Suprapubic skin (tissue), 4 donors: Measurements from ENCODE around the gene GBF1. TPM values are rescaled to one million over a fixed set of nuclear protein-coding genes. Genes with fewer than 3 reads are reported as not detected.

Experiments
- DNase-seq, 2 donors: peaks; one replicate each; pipeline ENCODE4 v3.0.0-alpha.2; 2019; ENCODE audit warnings: low spot score in 2 of 2
- H3K27ac ChIP-seq: fragments of 200-600 bp; sonication (generic); one replicate; pipeline ENCODE4 v1.5.1; 2019
- H3K27me3 ChIP-seq: fragments of 200-600 bp; sonication (generic); one replicate; pipeline ENCODE4 v1.5.1; 2019
- H3K36me3 ChIP-seq: fragments of 200-600 bp; sonication (generic); one replicate; pipeline ENCODE4 v1.5.1; 2019
- H3K4me1 ChIP-seq: fragments of 200-600 bp; sonication (generic); one replicate; pipeline ENCODE4 v1.5.1; 2019
- H3K4me3 ChIP-seq: fragments of 200-600 bp; sonication (generic); one replicate; pipeline ENCODE4 v1.5.1; 2019; ENCODE audit warnings: mild to moderate bottlenecking
- H3K9me3 ChIP-seq: fragments of 200-600 bp; sonication (generic); one replicate; pipeline ENCODE4 v1.5.1; 2019
- CTCF ChIP-seq, 2 donors: fragments of 200-600 bp in 1 of 2; fragments of 450-650 bp in 1 of 2; sonication (generic) in 1 of 2; IDR thresholded peaks; one replicate each; pipeline ENCODE4 v1.5.1; 2016 to 2019; ENCODE audit warnings: antibody characterized with exemption in 2 of 2, mild to moderate bottlenecking in 1 of 2, moderate library complexity in 1 of 2
- EP300 ChIP-seq: sonication (generic); formaldehyde crosslinking; IDR thresholded peaks from one replicate; pipeline ENCODE4 v1.6.1; 2017; ENCODE audit warnings: antibody characterized with exemption
- POLR2A ChIP-seq, 2 donors: fragments of 450-650 bp; IDR thresholded peaks; one replicate each; pipeline ENCODE4 v1.6.1; 2017; ENCODE audit warnings: antibody characterized with exemption in 2 of 2, mild to moderate bottlenecking in 2 of 2, moderate library complexity in 2 of 2
- POLR2AphosphoS5 ChIP-seq, 3 donors: sonication (generic); formaldehyde crosslinking; IDR thresholded peaks; one replicate each; pipeline ENCODE4 v1.6.1; 2017; ENCODE audit warnings: antibody characterized with exemption in 3 of 3
- WGBS: methylation state at CpG from one replicate; pipeline ENCODE4 v1.1.5; 2018; 5-methylcytosine and 5-hydroxymethylcytosine counted together
- total RNA-seq, 4 donors: library from RNA; depleted of rRNA; stranded (reverse); fragments of >200 nt; gene quantifications; one replicate each; pipeline ENCODE4 v1.1.0, GENCODE V29; 2016

Gene GBF1
- total RNA-seq, 4 donors from 2014 or later: 31.0 to 56.1 (median 43.9) TPM

- Histone ChIP-seq H3K9me3 (no peaks in the 10 kb centered on the region), H3K27ac (no peak overlapping the region), H3K4me3 (no peak overlapping the region), H3K36me3 (peaks cover 21% of the 10 kb centered on the region), H3K4me1 (peaks cover 34% of the 10 kb centered on the region), H3K27me3 (peaks cover 19% of the 10 kb centered on the region)
- no peak for TF ChIP-seq POLR2A (IDR thresholded peaks at IDR 0.05)
- no peak for TF ChIP-seq EP300
- TF ChIP-seq POLR2AphosphoS5 (IDR thresholded peaks at IDR 0.05): no peak
- no peak for TF ChIP-seq CTCF (IDR thresholded peaks at IDR 0.05)
- DNase-seq: no peak
- 82% methylated on average over 16 of the region's 17 CpGs for WGBS
Observed at GRCh38 chr10:102404361-102405107, 159.2 kb downstream of the GBF1 start.

GRCh38 chr10:102405108-102405571 lies 159.8 kb downstream of the GBF1 start:
- peaks cover 25% of the 10 kb centered on the region for H3K27me3 ChIP-seq
- H3K4me1 ChIP-seq: peaks cover 34% of the 10 kb centered on the region
- H3K9me3 ChIP-seq: no peaks in the 10 kb centered on the region
- WGBS: 81% methylated on average over 19 of the region's 19 CpGs
- no peak for DNase-seq
- H3K27ac ChIP-seq: no peak overlapping the region
- H3K4me3 ChIP-seq: no peak overlapping the region
- peaks cover 21% of the 10 kb centered on the region for H3K36me3 ChIP-seq
- TF ChIP-seq POLR2A (IDR thresholded peaks at IDR 0.05) (no peak), POLR2AphosphoS5 (IDR thresholded peaks at IDR 0.05) (no peak), CTCF (IDR thresholded peaks at IDR 0.05) (no peak), EP300 (no peak)

- TF ChIP-seq POLR2AphosphoS5 (IDR thresholded peaks at IDR 0.05): no peak
- no peak for TF ChIP-seq CTCF (IDR thresholded peaks at IDR 0.05)
- no peak for TF ChIP-seq EP300
- no peak for TF ChIP-seq POLR2A (IDR thresholded peaks at IDR 0.05)
- Histone ChIP-seq H3K4me1 (peaks cover 35% of the 10 kb centered on the region), H3K4me3 (no peak overlapping the region), H3K36me3 (peaks cover 21% of the 10 kb centered on the region), H3K27me3 (peaks cover 30% of the 10 kb centered on the region), H3K9me3 (no peaks in the 10 kb centered on the region), H3K27ac (no peak overlapping the region)
- WGBS: 55% methylated on average over 6 of the region's 6 CpGs
- no peak for DNase-seq
Observed at GRCh38 chr10:102405632-102406031, 160.3 kb downstream of the GBF1 start.

GRCh38 chr10:102406815-102407214 lies 161.5 kb downstream of the GBF1 start:
- TF ChIP-seq EP300: no peak
- no peak for TF ChIP-seq POLR2AphosphoS5 (IDR thresholded peaks at IDR 0.05)
- no peak for TF ChIP-seq CTCF (IDR thresholded peaks at IDR 0.05)
- TF ChIP-seq POLR2A (IDR thresholded peaks at IDR 0.05): no peak
- Histone ChIP-seq H3K27me3 (peaks cover 42% of the 10 kb centered on the region), H3K4me3 (no peak overlapping the region), H3K4me1 (peaks cover 29% of the 10 kb centered on the region), H3K27ac (no peak overlapping the region), H3K36me3 (peaks cover 11% of the 10 kb centered on the region), H3K9me3 (no peaks in the 10 kb centered on the region)
- DNase-seq: no peak
- WGBS: 94% methylated on average over 2 of the region's 2 CpGs

GRCh38 chr10:102407425-102408130 lies 162.2 kb downstream of the GBF1 start:
- no peak overlapping the region for H3K4me3 ChIP-seq
- H3K36me3 ChIP-seq: peaks cover 4% of the 10 kb centered on the region
- peaks cover 24% of the 10 kb centered on the region for H3K4me1 ChIP-seq
- peaks cover 50% of the 10 kb centered on the region for H3K27me3 ChIP-seq
- DNase-seq: no peak
- no peak for TF ChIP-seq CTCF (IDR thresholded peaks at IDR 0.05)
- TF ChIP-seq EP300: peak; percentile 78
- WGBS: 59% methylated on average over 13 of the region's 13 CpGs
- H3K9me3 ChIP-seq: no peaks in the 10 kb centered on the region
- H3K27ac ChIP-seq: no peak overlapping the region
